H1 (cell line): ENCODE results near the gene SEMG2. TPM values are rescaled to one million over a fixed set of nuclear protein-coding genes. Genes with fewer than 3 reads are reported as not detected.

Source experiments
- CTCF ChIA-PET: fragments of 300-600 bp; sonication (Branson Sonifier 250); formaldehyde crosslinking; loops from one replicate; lab custom pipeline; 2021; ENCODE audit not compliant: partially characterized antibody; lab: Charles Lee
- POLR2A ChIA-PET: fragments of 300-600 bp; sonication (Branson Sonifier 250); formaldehyde crosslinking; loops from one replicate; lab custom pipeline; 2021; ENCODE audit warnings: inconsistent platforms; ENCODE audit not compliant: partially characterized antibody; lab: Charles Lee
- DNase-seq, 2 experiments: peaks; one replicate each; pipeline versions ENCODE4 v3.0.0 to v3.0.0-alpha.2; 2010 to 2022; ENCODE audit warnings: low spot score in 2 of 2, low read depth in 1 of 2, mixed read lengths in 1 of 2
- FAIRE-seq: peaks from 2 replicates; lab custom pipeline; 2011; peaks lifted over from hg19 to GRCh38; lab: Jason Lieb, UNC
- H2AFZ ChIP-seq: 2 replicates; pipeline ENCODE4 v1.8.1; 2012; ENCODE audit warnings: low read length, inconsistent platforms
- H2AK5ac ChIP-seq: 2 replicates; pipeline ENCODE4 v1.6.1; 2013; ENCODE audit warnings: low read depth, low read length
- H2BK120ac ChIP-seq: replicated peaks from 2 replicates; pipeline ENCODE3; 2013; ENCODE audit warnings: low read depth, low read length, inconsistent platforms
- H2BK12ac ChIP-seq: 2 replicates; pipeline ENCODE4 v1.6.1; 2013; ENCODE audit warnings: low read depth, low read length
- H2BK15ac ChIP-seq: 2 replicates; pipeline ENCODE4 v1.6.1; 2013; ENCODE audit warnings: low read length
- H2BK20ac ChIP-seq: 2 replicates; pipeline ENCODE4 v1.6.1; 2013; ENCODE audit warnings: low read length
- H2BK5ac ChIP-seq: 2 replicates; pipeline ENCODE4 v1.6.1; 2013; ENCODE audit warnings: low read depth, low read length
- H3K14ac ChIP-seq: 2 replicates; pipeline ENCODE4 v1.6.1; 2013; ENCODE audit warnings: inconsistent platforms; ENCODE audit not compliant: insufficient read length
- H3K18ac ChIP-seq: 2 replicates; pipeline ENCODE4 v1.6.1; 2013; ENCODE audit warnings: low read length; ENCODE audit errors: extremely low read depth
- H3K23ac ChIP-seq: 2 replicates; pipeline ENCODE4 v1.6.1; 2013; ENCODE audit warnings: inconsistent platforms; ENCODE audit not compliant: insufficient read length
- H3K23me2 ChIP-seq: 2 replicates; pipeline ENCODE4 v1.6.1; 2013; ENCODE audit warnings: low read depth, low read length
- H3K27ac ChIP-seq: 2 replicates; pipeline ENCODE4 v1.6.1; 2011; ENCODE audit warnings: low read depth, low read length, inconsistent platforms
- H3K27me3 ChIP-seq, 4 experiments: replicated peaks in 1 of 4; 1 replicate in 1 of 4; 2 replicates in 3 of 4; pipeline versions ENCODE4 v1.6.1 to v1.8.1; 2011 to 2013; ENCODE audit warnings: low read length in 3 of 4, mild to moderate bottlenecking in 3 of 4, inconsistent platforms in 2 of 4, mixed read lengths in 2 of 4, moderate library complexity in 1 of 4; ENCODE audit not compliant: control insufficient read depth in 3 of 4, insufficient read depth in 3 of 4; ENCODE audit errors: extremely low read depth in 1 of 4
- H3K36me3 ChIP-seq, 4 experiments: 2 replicates each; pipeline versions ENCODE4 v1.6.1 to v1.8.1; 2011 to 2013; ENCODE audit warnings: mild to moderate bottlenecking in 4 of 4, low read length in 3 of 4, moderate library complexity in 2 of 4, control low read depth in 1 of 4, inconsistent platforms in 1 of 4; ENCODE audit not compliant: insufficient read depth in 4 of 4, control insufficient read depth in 2 of 4
- H3K4ac ChIP-seq: replicated peaks from 2 replicates; pipeline ENCODE3; 2013; ENCODE audit warnings: low read length, low read depth, mixed read lengths, inconsistent platforms; ENCODE audit not compliant: insufficient read length
- H3K4me1 ChIP-seq, 4 experiments: replicated peaks in 1 of 4; 1 replicate in 1 of 4; 2 replicates in 3 of 4; pipeline versions ENCODE4 v1.6.1 to v1.8.1; 2011 to 2013; ENCODE audit warnings: low read length in 3 of 4, inconsistent platforms in 2 of 4, mixed read lengths in 1 of 4; ENCODE audit not compliant: insufficient read depth in 4 of 4, control insufficient read depth in 3 of 4
- H3K4me2 ChIP-seq, 2 experiments: 2 replicates each; pipeline versions ENCODE4 v1.6.1 to v1.8.1; 2011 to 2013; ENCODE audit warnings: low read depth in 2 of 2, low read length in 2 of 2, control low read depth in 1 of 2, inconsistent platforms in 1 of 2, mild to moderate bottlenecking in 1 of 2; ENCODE audit not compliant: insufficient read depth in 1 of 2
- H3K4me3 ChIP-seq, 4 experiments: fragments of 200-600, 300-600 bp in 1 of 4; sonication (generic), shearing (Covaris generic), sonication (Bioruptor Twin) in 1 of 4; 2 replicates each; pipeline versions ENCODE4 v1.5.1 to v1.8.1; 2011 to 2016; ENCODE audit warnings: low read length in 4 of 4, low read depth in 3 of 4, control low read depth in 2 of 4, inconsistent platforms in 2 of 4, mild to moderate bottlenecking in 2 of 4, mixed read lengths in 1 of 4, moderate library complexity in 1 of 4; ENCODE audit not compliant: insufficient read depth in 2 of 4; ENCODE audit errors: extremely low read depth in 1 of 4
- H3K56ac ChIP-seq: replicated peaks from 2 replicates; pipeline ENCODE3; 2013; ENCODE audit warnings: low read depth, mild to moderate bottlenecking, mixed read lengths, low read length, inconsistent platforms; ENCODE audit not compliant: insufficient read length
- H3K79me1 ChIP-seq: 2 replicates; pipeline ENCODE4 v1.6.1; 2013; ENCODE audit warnings: low read depth, low read length, control low read depth
- H3K79me2 ChIP-seq, 2 experiments: 2 replicates each; pipeline versions ENCODE4 v1.6.1 to v1.8.1; 2012 to 2013; ENCODE audit warnings: low read length in 2 of 2, mild to moderate bottlenecking in 2 of 2, inconsistent platforms in 1 of 2; ENCODE audit not compliant: insufficient read depth in 2 of 2, control insufficient read depth in 1 of 2
- H3K9ac ChIP-seq, 4 experiments: replicated peaks in 1 of 4; 1 replicate in 1 of 4; 2 replicates in 3 of 4; pipeline versions ENCODE4 v1.6.1 to v1.8.1; 2011 to 2013; ENCODE audit warnings: low read depth in 3 of 4, low read length in 3 of 4, control low read depth in 2 of 4, mild to moderate bottlenecking in 2 of 4, moderate library complexity in 2 of 4, inconsistent platforms in 1 of 4; ENCODE audit errors: extremely low read depth in 1 of 4
- H3K9me3 ChIP-seq, 2 experiments: 2 replicates each; pipeline versions ENCODE4 v1.6.1 to v1.8.1; 2012 to 2013; ENCODE audit warnings: mild to moderate bottlenecking in 2 of 2, moderate library complexity in 2 of 2, control low read depth in 1 of 2, inconsistent platforms in 1 of 2, low read depth in 1 of 2, low read length in 1 of 2, mixed read lengths in 1 of 2; ENCODE audit not compliant: insufficient read depth in 2 of 2
- H4K20me1 ChIP-seq, 2 experiments: replicated peaks in 1 of 2; 2 replicates each; pipeline versions ENCODE3 to v1.8.1; 2011 to 2013; ENCODE audit warnings: inconsistent platforms in 2 of 2, low read length in 2 of 2, mild to moderate bottlenecking in 1 of 2; ENCODE audit not compliant: insufficient read depth in 2 of 2, control insufficient read depth in 1 of 2
- H4K5ac ChIP-seq: 2 replicates; pipeline ENCODE4 v1.6.1; 2013; ENCODE audit warnings: low read length, low read depth, mixed read lengths, inconsistent platforms; ENCODE audit not compliant: insufficient read length
- H4K8ac ChIP-seq: 2 replicates; pipeline ENCODE4 v1.8.0; 2013; ENCODE audit warnings: mild to moderate bottlenecking, moderate library complexity, low read length, inconsistent platforms; ENCODE audit not compliant: insufficient read depth; ENCODE audit errors: extremely low read depth
- H4K91ac ChIP-seq: replicated peaks from 2 replicates; pipeline ENCODE3; 2013; ENCODE audit warnings: low read length, mixed read lengths, inconsistent platforms; ENCODE audit not compliant: insufficient read length
- BRCA1 ChIP-seq: IDR thresholded peaks from 2 replicates; pipeline ENCODE4 v1.6.1; 2012; ENCODE audit warnings: low read depth, low read length, improper control_type of control experiment
- CHD1 ChIP-seq: IDR thresholded peaks from 2 replicates; pipeline ENCODE4 v1.6.1; 2012; ENCODE audit warnings: low read depth, low read length, improper control_type of control experiment
- JUN ChIP-seq: IDR thresholded peaks from 2 replicates; pipeline ENCODE4 v1.6.1; 2011; ENCODE audit warnings: low read depth, mild to moderate bottlenecking, improper control_type of control experiment, low read length
- NANOG ChIP-seq: IDR thresholded peaks from 2 replicates; pipeline ENCODE4 v1.6.1; 2011; ENCODE audit warnings: low read length, low read depth, mild to moderate bottlenecking, inconsistent platforms; ENCODE audit not compliant: insufficient read depth, poor library complexity, severe bottlenecking
- NRF1 ChIP-seq: IDR thresholded peaks from 2 replicates; pipeline ENCODE4 v1.6.1; 2011; ENCODE audit warnings: mild to moderate bottlenecking, low read depth, low read length, improper control_type of control experiment
- PHF8 ChIP-seq: fragments of 200-600 bp; sonication (generic); conservative IDR thresholded peaks from 2 replicates; pipeline ENCODE4 v1.7.1; 2012; ENCODE audit warnings: low read depth, mild to moderate bottlenecking, inconsistent platforms, low read length, moderate library complexity
- WGBS, 2 experiments: shearing (Covaris generic) in 1 of 2; methylation state at CpG; one replicate each; pipeline versions ENCODE4 v1.1.6 to v1.1.7; 2013 to 2015; ENCODE audit warnings: low lambda C conversion rate in 2 of 2, mixed read lengths in 2 of 2, inconsistent platforms in 1 of 2, low coverage in 1 of 2, missing lambda C conversion rate in 1 of 2; ENCODE audit not compliant: insufficient replicate concordance in 2 of 2, insufficient coverage in 1 of 2, insufficient read length in 1 of 2; ENCODE audit errors: extremely low coverage in 1 of 2, missing lambda C conversion rate in 1 of 2; 5-methylcytosine and 5-hydroxymethylcytosine counted together
- long read RNA-seq, 2 experiments: library from RNA in 1 of 2; library from capped mRNA in 1 of 2; stranded (forward); transcript quantifications; one replicate each; pipeline ENCODE4 v2.0.0, GENCODE V29; 2021; ENCODE audit warnings: inconsistent platforms in 1 of 2
- polyA minus RNA-seq, 3 experiments: library from RNA; depleted of rRNA, polyadenylated mRNA; stranded (reverse); fragments of >200 nt; gene quantifications; 1 replicate in 2 of 3; 2 replicates in 1 of 3; pipeline ENCODE4 v1.2.3, GENCODE V29; 2011
- polyA plus RNA-seq, 7 experiments: library from polyadenylated mRNA; depleted of rRNA in 3 of 7; stranded (reverse) in 5 of 7; unstranded in 2 of 7; fragments of >200 nt in 5 of 7; fragments of 200-250 nt in 2 of 7; gene quantifications; 1 replicate in 5 of 7; 2 replicates in 1 of 7; 4 replicates in 1 of 7; pipeline versions ENCODE4 v1.2.1 to v1.2.3, GENCODE V29; 2011 to 2013; ENCODE audit warnings: missing spikeins in 2 of 7, mixed read lengths in 2 of 7
- total RNA-seq: library from RNA; stranded (reverse); fragmentation: NEBNext Ultra II Directional; extraction: Animal tissue kit (Norgen Biotek cat#: 25700); gene quantifications from 2 replicates; pipeline ENCODE4 v1.2.1, GENCODE V29; 2021

Gene SEMG2, protein sequence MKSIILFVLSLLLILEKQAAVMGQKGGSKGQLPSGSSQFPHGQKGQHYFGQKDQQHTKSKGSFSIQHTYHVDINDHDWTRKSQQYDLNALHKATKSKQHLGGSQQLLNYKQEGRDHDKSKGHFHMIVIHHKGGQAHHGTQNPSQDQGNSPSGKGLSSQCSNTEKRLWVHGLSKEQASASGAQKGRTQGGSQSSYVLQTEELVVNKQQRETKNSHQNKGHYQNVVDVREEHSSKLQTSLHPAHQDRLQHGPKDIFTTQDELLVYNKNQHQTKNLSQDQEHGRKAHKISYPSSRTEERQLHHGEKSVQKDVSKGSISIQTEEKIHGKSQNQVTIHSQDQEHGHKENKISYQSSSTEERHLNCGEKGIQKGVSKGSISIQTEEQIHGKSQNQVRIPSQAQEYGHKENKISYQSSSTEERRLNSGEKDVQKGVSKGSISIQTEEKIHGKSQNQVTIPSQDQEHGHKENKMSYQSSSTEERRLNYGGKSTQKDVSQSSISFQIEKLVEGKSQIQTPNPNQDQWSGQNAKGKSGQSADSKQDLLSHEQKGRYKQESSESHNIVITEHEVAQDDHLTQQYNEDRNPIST
- total RNA-seq (not detected in 2 replicates), polyA plus RNA-seq (2011; rRNA removed) (not detected in 2 replicates), polyA minus RNA-seq (2011; rRNA and poly(A)+ RNA removed) (not detected in 2 replicates)
- not detected for polyA plus RNA-seq (2011; cell fraction: cytosol; rRNA removed)
- polyA plus RNA-seq (2011; cell fraction: nucleus; rRNA removed), result not detected
- not detected in 4 replicates for polyA plus RNA-seq (2012, experiment 1 of 2)
- not detected for polyA plus RNA-seq (2012, experiment 2 of 2)
- polyA plus RNA-seq (2013, experiment 1 of 2), result not detected
- not detected for polyA plus RNA-seq (2013, experiment 2 of 2)
- polyA minus RNA-seq (2011; cell fraction: cytosol; rRNA and poly(A)+ RNA removed), result not detected
- polyA minus RNA-seq (2011; cell fraction: nucleus; rRNA and poly(A)+ RNA removed), result not detected
- long read RNA-seq, experiment 1, result 0 reads
- long read RNA-seq, experiment 2, result 0 reads

- H2BK120ac ChIP-seq, result no peak within 1 kb of the TSS
- TF ChIP-seq CHD1, result no peak
- no peak for TF ChIP-seq JUN
- TF ChIP-seq NRF1, result no peak
- no peak for TF ChIP-seq NANOG
- no peak for TF ChIP-seq PHF8
- no peak for TF ChIP-seq BRCA1
- H3K4me2 ChIP-seq, result no peak within 1 kb of the TSS
- no peaks in the 10 kb centered on the region; a peak in 1 of 7 replicates for H3K27me3 ChIP-seq
- no peak within 1 kb of the TSS for H3K18ac ChIP-seq
- H2BK5ac ChIP-seq, result no peak within 1 kb of the TSS
- no peaks in the 10 kb centered on the region for H3K9me3 ChIP-seq
- H3K36me3 ChIP-seq, result no peaks in the 10 kb centered on the region
- H3K23me2 ChIP-seq, result no peaks in the 10 kb centered on the region
- POLR2A ChIA-PET, result interaction anchor here (1.5 kb wide), 1 partner anchor 9 kb away, joined by 3 read pairs; no protein-coding TSS in a partner anchor
- no peak within 1 kb of the TSS for H4K8ac ChIP-seq
- H3K4ac ChIP-seq, result no peak within 1 kb of the TSS
- no peak within 1 kb of the TSS for H2AK5ac ChIP-seq
- 90% methylated on average over 4 of the region's 4 CpGs; no CpG with 5 or more reads in 1 of the 2 experiments for WGBS, 2 experiments
- no peaks in the 10 kb centered on the region for H4K20me1 ChIP-seq
- no peak within 1 kb of the TSS for H4K91ac ChIP-seq
- no peak within 1 kb of the TSS for H2BK12ac ChIP-seq
- no peak within 1 kb of the TSS for H3K14ac ChIP-seq
- CTCF ChIA-PET, result interaction anchor here (0.9 to 1.2 kb wide), 2 partner anchors 13 to 82 kb away, joined by 3 to 6 read pairs; no protein-coding TSS in a partner anchor
- 0 out of 2 replicates have a peak within 1 kb of the TSS, but pooled peaks have one; percentile 41 for H2AFZ ChIP-seq
- DNase-seq (no peak), FAIRE-seq (no peak)
- no peaks in the 10 kb centered on the region for H3K79me2 ChIP-seq
- no peak within 1 kb of the TSS for H3K56ac ChIP-seq
- no peak within 1 kb of the TSS for H4K5ac ChIP-seq
- H3K79me1 ChIP-seq, result no peaks in the 10 kb centered on the region
- no peak within 1 kb of the TSS for H3K9ac ChIP-seq
- no peak within 1 kb of the TSS for H2BK20ac ChIP-seq
- H3K4me3 ChIP-seq, result no peak within 1 kb of the TSS
- no peak within 1 kb of the TSS for H3K23ac ChIP-seq
- no peak within 1 kb of the TSS for H2BK15ac ChIP-seq
- H3K4me1 ChIP-seq, result no peaks in the 10 kb centered on the region
- no peak within 1 kb of the TSS for H3K27ac ChIP-seq
Observed at GRCh38 chr20:45221076-45221475, at the start of gene SEMG2. Gene SEMG2, plus strand, starts transcription at chr20:45221373. Its CDS starts 17 bp downstream, at chr20:45221390.
